Sigmoid colon (tissue), 4 donors: ENCODE measurements around the gene PIGO.

Experiments
- CTCF ChIP-seq, 4 experiments: fragments of 450-650 bp in 3 of 4; fragments of 200-600 bp in 1 of 4; IDR thresholded peaks; one replicate each; pipeline ENCODE4 v1.5.1; 2016 to 2019; ENCODE audit warnings: antibody characterized with exemption in 4 of 4, mild to moderate bottlenecking in 3 of 4, moderate library complexity in 2 of 4
- EP300 ChIP-seq, 4 donors: sonication (generic); formaldehyde crosslinking; IDR thresholded peaks; one replicate each; pipeline ENCODE4 v1.6.1; 2017; ENCODE audit warnings: antibody characterized with exemption in 4 of 4
- POLR2A ChIP-seq, 2 donors: fragments of 450-650 bp; IDR thresholded peaks; one replicate each; pipeline ENCODE4 v1.6.1; 2016; ENCODE audit warnings: antibody characterized with exemption in 2 of 2, mild to moderate bottlenecking in 2 of 2, moderate library complexity in 2 of 2
- POLR2AphosphoS5 ChIP-seq, 4 donors: sonication (generic); formaldehyde crosslinking; IDR thresholded peaks; one replicate each; pipeline ENCODE4 v1.6.1; 2017; ENCODE audit warnings: antibody characterized with exemption in 4 of 4

- TF ChIP-seq CTCF (IDR thresholded peaks at IDR 0.05) = no peak
- TF ChIP-seq POLR2AphosphoS5 (IDR thresholded peaks at IDR 0.05) = no peak
- TF ChIP-seq EP300 (IDR thresholded peaks at IDR 0.05) = no peak
- no peak for TF ChIP-seq POLR2A (IDR thresholded peaks at IDR 0.05)
These were observed 7.3 kb upstream of the PIGO start for GRCh38 chr9:35103660-35104191.
